ENCODE data around the gene TEX44. TPM values are rescaled to one million over a fixed set of nuclear protein-coding genes. Genes with fewer than 3 reads are reported as not detected.
A peak's percentile ranks its signal among the peaks of the same experiment; 100 is the strongest.

TEX44 gene
- total and polyA plus RNA-seq, 2 of the 13 experiments (the other 11 are each of a cell fraction or from before 2014, with no cell fraction given): not detected

DNA sequence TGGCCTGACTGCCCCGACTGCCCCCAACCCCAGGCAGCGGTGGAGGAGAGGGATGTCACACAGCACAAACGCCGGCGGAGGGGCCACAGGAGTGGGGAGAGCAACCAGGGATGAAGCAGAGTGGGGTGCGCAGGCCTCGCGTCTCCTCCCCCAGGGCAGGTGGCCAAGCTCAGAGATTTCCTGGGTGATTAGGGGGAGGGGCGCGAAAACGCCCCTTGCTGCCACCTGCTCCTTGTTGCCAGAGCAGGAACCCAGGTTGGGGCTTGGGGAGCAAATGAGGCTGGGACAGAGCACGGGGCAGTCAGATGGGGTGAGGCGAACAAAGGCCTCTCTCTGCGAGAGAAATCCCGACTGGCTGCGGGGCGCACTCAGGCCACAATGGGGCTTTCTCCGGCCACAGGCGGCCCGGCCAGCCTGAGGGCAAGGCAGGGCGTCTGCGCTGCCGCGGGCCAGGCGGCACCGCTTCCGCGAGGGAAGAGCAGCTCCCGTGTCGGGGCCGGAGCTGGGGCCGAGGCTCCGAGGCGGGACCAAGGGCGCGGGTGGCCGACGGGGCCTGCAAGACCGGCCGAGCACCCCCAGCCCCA, 11.5 kb downstream of the TEX44 start (continued):
- TF ChIP-seq, protein P1, sequence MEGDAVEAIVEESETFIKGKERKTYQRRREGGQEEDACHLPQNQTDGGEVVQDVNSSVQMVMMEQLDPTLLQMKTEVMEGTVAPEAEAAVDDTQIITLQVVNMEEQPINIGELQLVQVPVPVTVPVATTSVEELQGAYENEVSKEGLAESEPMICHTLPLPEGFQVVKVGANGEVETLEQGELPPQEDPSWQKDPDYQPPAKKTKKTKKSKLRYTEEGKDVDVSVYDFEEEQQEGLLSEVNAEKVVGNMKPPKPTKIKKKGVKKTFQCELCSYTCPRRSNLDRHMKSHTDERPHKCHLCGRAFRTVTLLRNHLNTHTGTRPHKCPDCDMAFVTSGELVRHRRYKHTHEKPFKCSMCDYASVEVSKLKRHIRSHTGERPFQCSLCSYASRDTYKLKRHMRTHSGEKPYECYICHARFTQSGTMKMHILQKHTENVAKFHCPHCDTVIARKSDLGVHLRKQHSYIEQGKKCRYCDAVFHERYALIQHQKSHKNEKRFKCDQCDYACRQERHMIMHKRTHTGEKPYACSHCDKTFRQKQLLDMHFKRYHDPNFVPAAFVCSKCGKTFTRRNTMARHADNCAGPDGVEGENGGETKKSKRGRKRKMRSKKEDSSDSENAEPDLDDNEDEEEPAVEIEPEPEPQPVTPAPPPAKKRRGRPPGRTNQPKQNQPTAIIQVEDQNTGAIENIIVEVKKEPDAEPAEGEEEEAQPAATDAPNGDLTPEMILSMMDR (CRISPR knock-in tag; IDR thresholded peaks at IDR 0.05): 0 out of 2 replicates have a peak, but pooled peaks have one; percentile 16
- TF ChIP-seq MBD4 (IDR thresholded peaks at IDR 0.05; ENCODE audit: borderline replicate concordance, low read length): no peak
- no peak for TF ChIP-seq MAZ (IDR thresholded peaks at IDR 0.05; ENCODE audit: borderline replicate concordance, low read depth, low read length)
- TF ChIP-seq MAZ (CRISPR knock-in tag; IDR thresholded peaks at IDR 0.05; ENCODE audit: low read depth): 0 out of 2 replicates have a peak, but pooled peaks have one; percentile 33
- TF ChIP-seq, protein P2, sequence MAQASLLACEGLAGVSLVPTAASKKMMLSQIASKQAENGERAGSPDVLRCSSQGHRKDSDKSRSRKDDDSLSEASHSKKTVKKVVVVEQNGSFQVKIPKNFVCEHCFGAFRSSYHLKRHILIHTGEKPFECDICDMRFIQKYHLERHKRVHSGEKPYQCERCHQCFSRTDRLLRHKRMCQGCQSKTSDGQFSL (CRISPR knock-in tag; IDR thresholded peaks at IDR 0.05): peak; percentile 23; the same call in 1 of the 2 replicates
- TF ChIP-seq PCBP2 (optimal IDR thresholded peaks at IDR 0.05; ENCODE audit: low read depth, low read length, poor library complexity, severe bottlenecking): no peak
- no peak for TF ChIP-seq KDM6A (CRISPR knock-in tag; IDR thresholded peaks at IDR 0.05; ENCODE audit: low read depth)
- TF ChIP-seq ZNF724P (CRISPR knock-in tag; IDR thresholded peaks at IDR 0.05; ENCODE audit: borderline replicate concordance): no peak
- peak; percentile 89 for TF ChIP-seq ZFY (CRISPR knock-in tag; IDR thresholded peaks at IDR 0.05)
- no peak for TF ChIP-seq ZNF382 (CRISPR knock-in tag; IDR thresholded peaks at IDR 0.05; ENCODE audit: borderline replicate concordance)
- no peak for TF ChIP-seq GATAD1 (CRISPR knock-in tag; IDR thresholded peaks at IDR 0.05)
- no peak for TF ChIP-seq ZNF337 (CRISPR knock-in tag; IDR thresholded peaks at IDR 0.05; ENCODE audit: borderline replicate concordance, low read depth)
- TF ChIP-seq, protein P3, sequence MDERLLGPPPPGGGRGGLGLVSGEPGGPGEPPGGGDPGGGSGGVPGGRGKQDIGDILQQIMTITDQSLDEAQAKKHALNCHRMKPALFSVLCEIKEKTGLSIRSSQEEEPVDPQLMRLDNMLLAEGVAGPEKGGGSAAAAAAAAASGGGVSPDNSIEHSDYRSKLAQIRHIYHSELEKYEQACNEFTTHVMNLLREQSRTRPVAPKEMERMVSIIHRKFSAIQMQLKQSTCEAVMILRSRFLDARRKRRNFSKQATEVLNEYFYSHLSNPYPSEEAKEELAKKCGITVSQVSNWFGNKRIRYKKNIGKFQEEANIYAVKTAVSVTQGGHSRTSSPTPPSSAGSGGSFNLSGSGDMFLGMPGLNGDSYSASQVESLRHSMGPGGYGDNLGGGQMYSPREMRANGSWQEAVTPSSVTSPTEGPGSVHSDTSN (CRISPR knock-in tag; IDR thresholded peaks at IDR 0.05): no peak
- no peak for TF ChIP-seq MAFK (conservative IDR thresholded peaks at IDR 0.05 in 1 of 2, IDR thresholded peaks at IDR 0.05 in 1 of 2; ENCODE audit: low read length in 2 of 2)
- TF ChIP-seq GATAD2A (CRISPR knock-in tag; IDR thresholded peaks at IDR 0.05): no peak
- no peak for TF ChIP-seq ZNF260 (CRISPR knock-in tag; IDR thresholded peaks at IDR 0.05; ENCODE audit: borderline replicate concordance, low read depth)
- TF ChIP-seq AGO2 (optimal IDR thresholded peaks at IDR 0.05; ENCODE audit: low read depth, low read length): peak; percentile 69
- no peak for TF ChIP-seq ZSCAN30 (CRISPR knock-in tag; IDR thresholded peaks at IDR 0.05)
- TF ChIP-seq, protein P4, sequence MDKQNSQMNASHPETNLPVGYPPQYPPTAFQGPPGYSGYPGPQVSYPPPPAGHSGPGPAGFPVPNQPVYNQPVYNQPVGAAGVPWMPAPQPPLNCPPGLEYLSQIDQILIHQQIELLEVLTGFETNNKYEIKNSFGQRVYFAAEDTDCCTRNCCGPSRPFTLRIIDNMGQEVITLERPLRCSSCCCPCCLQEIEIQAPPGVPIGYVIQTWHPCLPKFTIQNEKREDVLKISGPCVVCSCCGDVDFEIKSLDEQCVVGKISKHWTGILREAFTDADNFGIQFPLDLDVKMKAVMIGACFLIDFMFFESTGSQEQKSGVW (CRISPR knock-in tag; IDR thresholded peaks at IDR 0.05; ENCODE audit: borderline replicate concordance): no peak
